Adrenal gland (tissue), 12 donors: ENCODE measurements around the gene SFT2D1. TPM values are rescaled to one million over a fixed set of nuclear protein-coding genes. Genes with fewer than 3 reads are reported as not detected.
A peak's percentile ranks its signal among the peaks of the same experiment; 100 is the strongest.

Experiments
- DNase-seq, 7 donors: peaks; one replicate each; pipeline ENCODE4 v3.0.0-alpha.2; 2019 to 2020
- H3K27ac ChIP-seq, 5 donors: fragments of 200-600 bp; sonication (generic) in 4 of 5; 1 replicate in 3 of 5; 2 replicates in 2 of 5; pipeline versions ENCODE4 v1.5.1 to v1.8.0; 2016 to 2020; ENCODE audit warnings: mild to moderate bottlenecking in 1 of 5
- H3K27me3 ChIP-seq: fragments of 200-600 bp; 2 replicates; pipeline ENCODE4 v1.8.0; 2021
- H3K36me3 ChIP-seq, 2 donors: fragments of 200-600 bp; replicated peaks in 1 of 2; 1 replicate in 1 of 2; 2 replicates in 1 of 2; pipeline versions ENCODE4 v1.5.1 to v1.8.0; 2018 to 2022
- H3K4me1 ChIP-seq, 2 donors: fragments of 200-600 bp; replicated peaks in 1 of 2; 1 replicate in 1 of 2; 2 replicates in 1 of 2; pipeline versions ENCODE4 v1.5.1 to v1.8.0; 2018 to 2021
- H3K4me3 ChIP-seq, 4 donors: fragments of 200-600 bp; sonication (generic) in 3 of 4; one replicate each; pipeline ENCODE4 v1.5.1; 2016 to 2018
- H3K9me3 ChIP-seq, 3 donors: fragments of 200-600 bp; sonication (generic) in 1 of 3; replicated peaks in 1 of 3; 1 replicate in 2 of 3; 2 replicates in 1 of 3; pipeline versions ENCODE4 v1.5.1 to v1.8.0; 2016 to 2021
- CTCF ChIP-seq, 6 experiments: fragments of 450-650 bp in 4 of 6; fragments of 200-600 bp in 2 of 6; sonication (generic) in 1 of 6; IDR thresholded peaks; 1 replicate in 5 of 6; 2 replicates in 1 of 6; pipeline versions ENCODE4 v1.5.1 to v1.8.0; 2016 to 2021; ENCODE audit warnings: antibody characterized with exemption in 6 of 6, mild to moderate bottlenecking in 2 of 6, moderate library complexity in 1 of 6
- POLR2A ChIP-seq, 2 donors: fragments of 450-650 bp; IDR thresholded peaks; one replicate each; pipeline ENCODE4 v1.6.1; 2017; ENCODE audit warnings: antibody characterized with exemption in 2 of 2, mild to moderate bottlenecking in 2 of 2, moderate library complexity in 1 of 2
- WGBS, 4 donors: extraction: QIAGEN DNeasy Blood & Tissue Kit in 2 of 4; methylation state at CpG; one replicate each; pipeline versions ENCODE4 v1.1.5 to v1.1.7; 2013 to 2017; 5-methylcytosine and 5-hydroxymethylcytosine counted together
- intact Hi-C, 2 donors: fragments of 100-400 bp; cut with DNase I; formaldehyde crosslinking; loops; one replicate each; pipeline versions ENCODE4 v1.14.1 to v1.15.0; 2022 to 2023
- polyA plus RNA-seq, 3 donors: library from polyadenylated mRNA; stranded (reverse); fragments of 200-250 nt in 2 of 3; fragments of 350-450 nt in 1 of 3; fragmentation: Illumina TruSeq in 1 of 3; extraction: RNeasy Lipid Tissue Mini Kit (QIAGEN cat#74804) in 1 of 3; gene quantifications; one replicate each; pipeline ENCODE4 v1.2.3, GENCODE V29; 2013 to 2014
- total RNA-seq, 9 donors: library from RNA; depleted of rRNA in 4 of 9; stranded (reverse); fragments of >200 nt in 4 of 9; fragments of 120-200 nt in 1 of 9; fragmentation: NEBNext Ultra II Directional in 1 of 9; extraction: Animal tissue kit (Norgen Biotek cat#: 25700) in 1 of 9; gene quantifications; one replicate each; pipeline versions ENCODE4 v1.1.0 to v1.2.4, GENCODE V29; 2013 to 2023
- donor health status: healthy with polysubstance abuse.
- donor health status: Bipolar disorder and iron deficiency.
- donor health status: DM: yes; HTN: yes; CAD: no.
- donor health status: DM: no; HTN: no; CAD: no.
- donor health status: DM: no; HTN: no; CAD: no.
- donor health status: DM: yes; HTN: yes; CAD: no.

Gene SFT2D1
- total and polyA plus RNA-seq, 12 donors: 32.6 to 68.0 (median 46.2) TPM

DNA sequence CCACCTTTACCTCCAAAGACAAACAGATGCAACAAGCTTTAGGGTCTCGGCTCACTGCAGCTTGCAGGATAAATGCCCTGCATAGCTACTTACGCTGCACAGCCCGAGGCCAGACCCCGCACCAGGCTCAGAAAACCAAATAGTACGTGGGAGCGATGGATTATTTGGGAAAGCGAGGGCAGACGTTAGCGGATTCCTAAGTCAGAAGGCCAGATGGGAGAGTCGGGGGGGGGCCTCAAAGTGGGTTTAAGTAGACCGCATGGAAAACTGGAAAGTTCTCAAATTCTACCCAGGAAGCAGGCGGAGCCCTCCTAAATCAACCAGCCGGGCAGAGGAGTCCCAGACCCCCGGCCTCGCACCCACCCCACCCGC, 382 bp downstream of the SFT2D1 start:
- intact Hi-C loops: no loop called here
- peak overlapping the region in 4 of 5 donors; percentile 49 to 94 (median 86) for H3K27ac ChIP-seq
- no peaks in the 10 kb centered on the region for H3K27me3 ChIP-seq
- TF ChIP-seq POLR2A (IDR thresholded peaks at IDR 0.05) (no peak), CTCF (IDR thresholded peaks at IDR 0.05) (no peak)
- H3K9me3 ChIP-seq: no peaks in the 10 kb centered on the region
- H3K4me3 ChIP-seq: peak overlapping the region; percentile 88 to 91 (median 90)
- no peaks in the 10 kb centered on the region for H3K36me3 ChIP-seq
- 1% methylated on average over 12 to 16 of the region's 16 CpGs for WGBS, 4 donors
- H3K4me1 ChIP-seq: peaks cover 14 to 28% of the 10 kb centered on the region in 2 donors
- peak in 6 of 7 donors; percentile 25 to 61 (median 40) for DNase-seq

GRCh38 chr6:166341464-166341863, 881 bp downstream of the SFT2D1 start:
- H3K36me3 ChIP-seq: no peaks in the 10 kb centered on the region
- no peaks in the 10 kb centered on the region for H3K9me3 ChIP-seq
- no peaks in the 10 kb centered on the region for H3K27me3 ChIP-seq
- H3K27ac ChIP-seq: no peak overlapping the region
- TF ChIP-seq CTCF (IDR thresholded peaks at IDR 0.05) (no peak), POLR2A (IDR thresholded peaks at IDR 0.05) (no peak)
- no peak for DNase-seq
- intact Hi-C loops: no loop called here
- peak overlapping the region in 2 of 4 donors; percentile 88 to 91 for H3K4me3 ChIP-seq
- WGBS, 4 donors: 28 to 34% (median 31%) methylated on average over 7 of the region's 7 CpGs
- H3K4me1 ChIP-seq: peaks cover 14 to 28% of the 10 kb centered on the region in 2 donors

DNA sequence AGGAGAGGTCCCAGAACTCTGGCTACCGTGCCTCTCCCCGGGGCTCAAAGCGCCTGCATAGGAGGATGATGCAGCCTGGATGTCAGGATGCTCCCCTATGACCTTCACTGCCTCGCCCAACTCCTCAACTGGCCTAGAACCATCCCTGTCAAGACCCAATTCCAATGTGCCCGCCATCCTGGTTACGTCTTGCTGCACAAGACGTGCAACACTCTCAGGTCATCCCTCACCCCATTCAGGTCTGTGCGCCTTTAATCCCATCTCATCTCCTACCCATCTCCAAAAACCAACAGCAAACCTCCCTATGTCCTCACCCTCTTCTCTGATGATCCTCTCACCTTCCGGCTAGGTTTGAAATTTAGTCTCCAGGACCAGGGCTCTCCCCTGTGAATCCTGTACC, 3.5 kb downstream of the SFT2D1 start:
- no peak overlapping the region for H3K27ac ChIP-seq
- no peaks in the 10 kb centered on the region for H3K9me3 ChIP-seq
- WGBS, 4 donors: 95 to 99% (median 97%) methylated on average over 9 of the region's 9 CpGs
- DNase-seq: no peak
- H3K4me3 ChIP-seq: no peak overlapping the region
- TF ChIP-seq CTCF (IDR thresholded peaks at IDR 0.05) (no peak), POLR2A (IDR thresholded peaks at IDR 0.05) (no peak)
- intact Hi-C loops: loop anchor here in 1 of 2 donors (5.0 kb wide), 1 partner anchor 48 kb away; no protein-coding TSS in a partner anchor
- H3K36me3 ChIP-seq: no peaks in the 10 kb centered on the region
- H3K27me3 ChIP-seq: no peaks in the 10 kb centered on the region
- H3K4me1 ChIP-seq: peaks cover 14 to 28% of the 10 kb centered on the region in 2 donors

DNA sequence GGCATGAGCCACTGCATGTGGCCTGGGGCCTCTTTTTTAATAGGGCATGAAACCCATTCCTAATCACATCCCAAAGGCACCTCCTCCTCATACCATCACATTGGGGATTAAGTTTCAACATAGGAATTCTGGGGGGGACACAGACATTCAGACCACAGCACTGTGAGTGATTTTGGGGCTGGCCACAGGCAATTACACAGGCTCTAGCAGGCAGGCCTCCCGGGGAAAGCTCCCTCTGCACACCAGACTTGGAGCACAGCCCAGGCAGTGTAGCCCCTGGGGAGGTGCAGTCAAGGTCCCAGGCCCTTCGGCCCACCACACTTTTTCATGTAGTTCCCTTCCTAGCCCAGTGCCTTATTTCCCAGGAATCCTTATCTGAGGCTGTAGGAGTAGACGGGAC, 5.5 kb downstream of the SFT2D1 start:
- no peak overlapping the region for H3K27ac ChIP-seq
- peaks cover 9 to 33% of the 10 kb centered on the region in 2 donors for H3K4me1 ChIP-seq
- H3K36me3 ChIP-seq: no peaks in the 10 kb centered on the region
- intact Hi-C loops: loop anchor here in 1 of 2 donors (5.0 kb wide), 1 partner anchor 50 kb away; no protein-coding TSS in a partner anchor
- H3K4me3 ChIP-seq: no peak overlapping the region
- TF ChIP-seq POLR2A (IDR thresholded peaks at IDR 0.05): no peak
- no peak for TF ChIP-seq CTCF (IDR thresholded peaks at IDR 0.05)
- H3K9me3 ChIP-seq: no peaks in the 10 kb centered on the region
- DNase-seq: no peak
- WGBS, 4 donors: 50 to 84% (median 74%) methylated on average over 1 to 3 of the region's 3 CpGs
- H3K27me3 ChIP-seq: no peaks in the 10 kb centered on the region
